Left lung (tissue), 10 donors: Measurements from ENCODE around the gene CCDC68. TPM values are rescaled to one million over a fixed set of nuclear protein-coding genes. Genes with fewer than 3 reads are reported as not detected.

Experiments used
- ATAC-seq: fragments of 200-7000 bp; cut with Tn5 transposase; one replicate; pipeline ENCODE4 v1.9.1; 2020; ENCODE audit warnings: moderate library complexity
- DNase-seq, 4 donors: peaks; one replicate each; pipeline ENCODE4 v3.0.0-alpha.2; 2013 to 2020
- H3K27ac ChIP-seq, 2 donors: fragments of 200-600 bp; sonication (generic) in 1 of 2; one replicate each; pipeline versions ENCODE4 v1.5.0 to v1.8.0; 2020 to 2021
- H3K27me3 ChIP-seq, 2 donors: fragments of 200-600 bp; sonication (generic) in 1 of 2; one replicate each; pipeline versions ENCODE4 v1.5.0 to v1.8.0; 2020 to 2021
- H3K36me3 ChIP-seq, 2 donors: fragments of 200-600 bp; sonication (generic) in 1 of 2; one replicate each; pipeline versions ENCODE4 v1.5.0 to v1.8.0; 2020 to 2021
- H3K4me1 ChIP-seq, 2 donors: fragments of 200-600 bp; one replicate each; pipeline ENCODE4 v1.8.0; 2021
- H3K4me3 ChIP-seq, 2 donors: fragments of 200-600 bp; sonication (generic) in 1 of 2; one replicate each; pipeline versions ENCODE4 v1.5.0 to v1.8.0; 2020 to 2021; ENCODE audit warnings: mild to moderate bottlenecking in 1 of 2
- H3K9me3 ChIP-seq, 2 donors: fragments of 200-600 bp; sonication (generic) in 1 of 2; one replicate each; pipeline versions ENCODE4 v1.5.0 to v1.8.0; 2020 to 2021
- CTCF ChIP-seq, 2 donors: fragments of 200-600 bp; sonication (generic) in 1 of 2; IDR thresholded peaks; one replicate each; pipeline versions ENCODE4 v1.5.0 to v1.8.0; 2021; ENCODE audit warnings: antibody characterized with exemption in 2 of 2
- intact Hi-C, 2 donors: fragments of 100-400 bp; cut with DNase I; formaldehyde crosslinking; loops; one replicate each; pipeline versions ENCODE4 v1.11.2 to v1.14.2; 2022
- polyA plus RNA-seq, 6 donors: library from polyadenylated mRNA; unstranded; fragments of 120-200 nt; gene quantifications; one replicate each; pipeline ENCODE4 v1.2.1, GENCODE V29; 2013; ENCODE audit not compliant: insufficient read length in 6 of 6
- total RNA-seq, 2 donors: library from RNA; stranded (reverse); fragmentation: NEBNext Ultra II Directional; extraction: Animal tissue kit (Norgen Biotek cat#: 25700); gene quantifications; one replicate each; pipeline ENCODE4 v1.2.1, GENCODE V29; 2021
- donor health status: DM: no; HTN: yes; CAD: no.
- donor health status: DM: no; HTN: no; CAD: no.

Gene CCDC68
- total and polyA plus RNA-seq, 8 donors: 13.8 to 144 (median 88.4) TPM

GRCh38 chr18:54882318-54882717 is 76.9 kb downstream of the CCDC68 start:
- no peaks in the 10 kb centered on the region for H3K4me1 ChIP-seq
- no peak for TF ChIP-seq CTCF (IDR thresholded peaks at IDR 0.05)
- ATAC-seq (no peak), DNase-seq (no peak)
- no peaks in the 10 kb centered on the region for H3K9me3 ChIP-seq
- intact Hi-C loops: no loop called here
- no peak overlapping the region for H3K27ac ChIP-seq
- no peak overlapping the region for H3K4me3 ChIP-seq
- H3K36me3 ChIP-seq: peaks cover 0 to 6% of the 10 kb centered on the region in 2 donors
- no peaks in the 10 kb centered on the region for H3K27me3 ChIP-seq

GRCh38 chr18:54881229-54881768 is 78.0 kb downstream of the CCDC68 start:
- DNase-seq (no peak), ATAC-seq (no peak)
- Histone ChIP-seq H3K27me3 (no peaks in the 10 kb centered on the region), H3K4me1 (no peaks in the 10 kb centered on the region), H3K9me3 (no peaks in the 10 kb centered on the region), H3K27ac (no peak overlapping the region), H3K4me3 (no peak overlapping the region), H3K36me3 (peaks cover 0 to 6% of the 10 kb centered on the region in 2 donors)
- TF ChIP-seq CTCF (IDR thresholded peaks at IDR 0.05): no peak
- intact Hi-C loops: no loop called here

- Histone ChIP-seq H3K4me1 (no peaks in the 10 kb centered on the region), H3K4me3 (no peak overlapping the region), H3K36me3 (peaks cover 0 to 6% of the 10 kb centered on the region in 2 donors), H3K9me3 (no peaks in the 10 kb centered on the region), H3K27me3 (no peaks in the 10 kb centered on the region), H3K27ac (no peak overlapping the region)
- intact Hi-C loops: no loop called here
- no peak for TF ChIP-seq CTCF (IDR thresholded peaks at IDR 0.05)
- ATAC-seq (peak; percentile 19), DNase-seq (no peak)
Observed at GRCh38 chr18:54880395-54881105, 78.7 kb downstream of the CCDC68 start.

GRCh38 chr18:54879691-54880090 is 79.6 kb downstream of the CCDC68 start:
- H3K27me3 ChIP-seq: no peaks in the 10 kb centered on the region
- no peaks in the 10 kb centered on the region for H3K4me1 ChIP-seq
- DNase-seq (no peak), ATAC-seq (no peak)
- no peak overlapping the region for H3K27ac ChIP-seq
- H3K4me3 ChIP-seq: no peak overlapping the region
- no peaks in the 10 kb centered on the region for H3K9me3 ChIP-seq
- intact Hi-C loops: no loop called here
- TF ChIP-seq CTCF (IDR thresholded peaks at IDR 0.05): no peak
- peaks cover 0 to 4% of the 10 kb centered on the region in 2 donors for H3K36me3 ChIP-seq

- ATAC-seq (peak; percentile 68), DNase-seq (no peak)
- Histone ChIP-seq H3K27ac (peak overlapping the region in 1 of 2 donors; percentile 10), H3K36me3 (no peaks in the 10 kb centered on the region), H3K4me3 (no peak overlapping the region), H3K27me3 (no peaks in the 10 kb centered on the region), H3K9me3 (no peaks in the 10 kb centered on the region), H3K4me1 (no peaks in the 10 kb centered on the region)
- intact Hi-C loops: no loop called here
- TF ChIP-seq CTCF (IDR thresholded peaks at IDR 0.05): no peak
Observed at GRCh38 chr18:54878659-54879358, 80.5 kb downstream of the CCDC68 start.
